HepG2 (cell line): Measurements from ENCODE around the gene LRR1. TPM values are rescaled to one million over a fixed set of nuclear protein-coding genes. Genes with fewer than 3 reads are reported as not detected.

Experiments used
- ARNT2 ChIP-seq: sonication (generic); formaldehyde crosslinking; IDR thresholded peaks from 2 replicates; pipeline ENCODE4 v1.8.0; 2022; ENCODE audit warnings: mild to moderate bottlenecking, low read depth, missing genetic modification reagents, moderate library complexity
- ESRRA ChIP-seq: sonication (generic); formaldehyde crosslinking; IDR thresholded peaks from 2 replicates; pipeline ENCODE4 v1.5.1; 2020; ENCODE audit warnings: mild to moderate bottlenecking, low read depth, missing genetic modification reagents
- HOXA3 ChIP-seq: sonication (generic); formaldehyde crosslinking; IDR thresholded peaks from 2 replicates; pipeline ENCODE4 v1.5.0; 2020; ENCODE audit warnings: missing genetic modification reagents
- POGZ ChIP-seq: sonication (generic); formaldehyde crosslinking; IDR thresholded peaks from 2 replicates; pipeline ENCODE4 v1.4.0; 2020; ENCODE audit warnings: mild to moderate bottlenecking, missing genetic modification reagents
- RNF2 ChIP-seq: fragments of 450-650 bp; conservative IDR thresholded peaks from 2 replicates; pipeline ENCODE4 v1.6.1; 2016; ENCODE audit warnings: low read depth
- SAP130 ChIP-seq: IDR thresholded peaks from 2 replicates; pipeline ENCODE4 v1.6.1; 2016; ENCODE audit warnings: low read depth
- SCMH1 ChIP-seq: sonication (generic); formaldehyde crosslinking; IDR thresholded peaks from 2 replicates; pipeline ENCODE4 v1.9.0; 2021; ENCODE audit warnings: missing genetic modification reagents, mild to moderate bottlenecking, borderline replicate concordance
- ZNF24 ChIP-seq: fragments of 450-650 bp; IDR thresholded peaks from 2 replicates; pipeline ENCODE4 v1.6.1; 2017; ENCODE audit warnings: antibody characterized with exemption, mild to moderate bottlenecking
- ZNF362 ChIP-seq: sonication (generic); formaldehyde crosslinking; IDR thresholded peaks from 2 replicates; pipeline ENCODE4 v1.4.0; 2020; ENCODE audit warnings: missing genetic modification reagents, mild to moderate bottlenecking, borderline replicate concordance
- ZNF775 ChIP-seq: sonication (generic); formaldehyde crosslinking; IDR thresholded peaks from 2 replicates; pipeline ENCODE4 v1.4.0; 2020; ENCODE audit warnings: missing genetic modification reagents, mild to moderate bottlenecking, moderate library complexity, borderline replicate concordance
- polyA plus RNA-seq, 8 experiments: library from polyadenylated mRNA; depleted of rRNA in 3 of 8; stranded (reverse) in 7 of 8; unstranded in 1 of 8; fragments of >200 nt; fragmentation: Illumina TruSeq in 4 of 8; extraction: Trizol in 4 of 8; gene quantifications; 2 replicates each; pipeline versions ENCODE4 v1.2.1 to v1.2.3, GENCODE V29; 2011 to 2016; ENCODE audit warnings: low read depth in 4 of 8, missing spikeins in 1 of 8, mixed read lengths in 1 of 8; ENCODE audit not compliant: insufficient read depth in 1 of 8
- total RNA-seq, 5 experiments: library from RNA; depleted of rRNA; stranded (reverse); fragments of >200 nt; fragmentation: Illumina TruSeq; extraction: Trizol; gene quantifications; 2 replicates each; pipeline ENCODE4 v1.2.3, GENCODE V29; 2016; ENCODE audit warnings: low read depth in 1 of 5
- TF ChIP-seq, protein P1 (sequence below): sonication (generic); formaldehyde crosslinking; IDR thresholded peaks from 2 replicates; pipeline ENCODE4 v1.5.0; 2020; ENCODE audit warnings: mild to moderate bottlenecking, missing genetic modification reagents, borderline replicate concordance
- TF ChIP-seq, protein P2 (sequence below): sonication (generic); formaldehyde crosslinking; IDR thresholded peaks from 2 replicates; pipeline ENCODE4 v1.4.0; 2020; ENCODE audit warnings: missing genetic modification reagents, borderline replicate concordance
- TF ChIP-seq, protein P3 (sequence below): IDR thresholded peaks from 2 replicates; pipeline ENCODE4 v1.6.1; 2016; ENCODE audit warnings: missing compliant biosample characterization, missing genetic modification reagents, borderline replicate concordance
- TF ChIP-seq, protein P4 (sequence below): sonication (generic); formaldehyde crosslinking; IDR thresholded peaks from 2 replicates; pipeline ENCODE4 v1.4.0; 2020; ENCODE audit warnings: missing genetic modification reagents

The LRR1 gene
- total and polyA plus RNA-seq, 2 of the 13 experiments (the other 11 are each of a cell fraction or from before 2014, with no cell fraction given), result 7.0 to 36.2 TPM

DNA sequence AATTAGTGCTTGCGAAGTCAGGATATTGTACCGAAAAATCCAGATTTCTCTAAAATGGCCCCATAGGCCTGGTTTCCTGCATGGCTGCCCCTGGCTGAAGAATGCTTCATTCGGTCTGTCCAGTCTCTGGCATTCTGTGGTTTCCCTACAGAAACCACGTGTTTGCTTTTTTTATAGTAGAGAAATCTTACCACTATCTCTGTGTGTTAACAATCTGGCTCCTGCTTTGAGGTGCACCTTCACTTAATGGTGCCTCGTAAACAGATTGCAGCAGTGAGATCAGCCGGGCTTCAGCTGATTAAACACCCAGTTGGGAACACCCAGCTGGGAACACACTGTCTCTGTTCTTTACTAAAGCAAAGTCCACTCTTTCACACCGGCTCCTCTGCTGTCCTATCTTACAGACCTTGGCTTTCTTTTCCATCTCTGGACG, 43.0 kb downstream of the LRR1 start (continued):
- TF ChIP-seq, protein P1, sequence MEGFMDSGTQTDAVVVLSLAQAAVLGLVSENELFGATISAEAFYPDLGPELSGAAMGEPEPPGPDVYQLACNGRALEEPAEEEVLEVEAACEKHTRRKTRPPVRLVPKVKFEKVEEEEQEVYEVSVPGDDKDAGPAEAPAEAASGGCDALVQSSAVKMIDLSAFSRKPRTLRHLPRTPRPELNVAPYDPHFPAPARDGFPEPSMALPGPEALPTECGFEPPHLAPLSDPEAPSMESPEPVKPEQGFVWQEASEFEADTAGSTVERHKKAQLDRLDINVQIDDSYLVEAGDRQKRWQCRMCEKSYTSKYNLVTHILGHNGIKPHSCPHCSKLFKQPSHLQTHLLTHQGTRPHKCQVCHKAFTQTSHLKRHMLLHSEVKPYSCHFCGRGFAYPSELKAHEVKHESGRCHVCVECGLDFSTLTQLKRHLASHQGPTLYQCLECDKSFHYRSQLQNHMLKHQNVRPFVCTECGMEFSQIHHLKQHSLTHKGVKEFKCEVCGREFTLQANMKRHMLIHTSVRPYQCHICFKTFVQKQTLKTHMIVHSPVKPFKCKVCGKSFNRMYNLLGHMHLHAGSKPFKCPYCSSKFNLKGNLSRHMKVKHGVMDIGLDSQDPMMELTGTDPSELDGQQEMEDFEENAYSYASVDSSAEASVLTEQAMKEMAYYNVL (CRISPR knock-in tag), result peak; percentile 92; the same call in 1 of the 2 replicates
- TF ChIP-seq ZNF24, result no peak
- TF ChIP-seq SCMH1 (CRISPR knock-in tag), result no peak
- TF ChIP-seq ZNF775 (CRISPR knock-in tag), result no peak
- TF ChIP-seq, protein P2, sequence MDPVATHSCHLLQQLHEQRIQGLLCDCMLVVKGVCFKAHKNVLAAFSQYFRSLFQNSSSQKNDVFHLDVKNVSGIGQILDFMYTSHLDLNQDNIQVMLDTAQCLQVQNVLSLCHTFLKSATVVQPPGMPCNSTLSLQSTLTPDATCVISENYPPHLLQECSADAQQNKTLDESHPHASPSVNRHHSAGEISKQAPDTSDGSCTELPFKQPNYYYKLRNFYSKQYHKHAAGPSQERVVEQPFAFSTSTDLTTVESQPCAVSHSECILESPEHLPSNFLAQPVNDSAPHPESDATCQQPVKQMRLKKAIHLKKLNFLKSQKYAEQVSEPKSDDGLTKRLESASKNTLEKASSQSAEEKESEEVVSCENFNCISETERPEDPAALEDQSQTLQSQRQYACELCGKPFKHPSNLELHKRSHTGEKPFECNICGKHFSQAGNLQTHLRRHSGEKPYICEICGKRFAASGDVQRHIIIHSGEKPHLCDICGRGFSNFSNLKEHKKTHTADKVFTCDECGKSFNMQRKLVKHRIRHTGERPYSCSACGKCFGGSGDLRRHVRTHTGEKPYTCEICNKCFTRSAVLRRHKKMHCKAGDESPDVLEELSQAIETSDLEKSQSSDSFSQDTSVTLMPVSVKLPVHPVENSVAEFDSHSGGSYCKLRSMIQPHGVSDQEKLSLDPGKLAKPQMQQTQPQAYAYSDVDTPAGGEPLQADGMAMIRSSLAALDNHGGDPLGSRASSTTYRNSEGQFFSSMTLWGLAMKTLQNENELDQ (CRISPR knock-in tag), result no peak
- peak; percentile 81 for TF ChIP-seq POGZ (CRISPR knock-in tag)
- peak; percentile 99 for TF ChIP-seq SAP130
- peak; percentile 87 for TF ChIP-seq HOXA3 (CRISPR knock-in tag)
- TF ChIP-seq, protein P3, sequence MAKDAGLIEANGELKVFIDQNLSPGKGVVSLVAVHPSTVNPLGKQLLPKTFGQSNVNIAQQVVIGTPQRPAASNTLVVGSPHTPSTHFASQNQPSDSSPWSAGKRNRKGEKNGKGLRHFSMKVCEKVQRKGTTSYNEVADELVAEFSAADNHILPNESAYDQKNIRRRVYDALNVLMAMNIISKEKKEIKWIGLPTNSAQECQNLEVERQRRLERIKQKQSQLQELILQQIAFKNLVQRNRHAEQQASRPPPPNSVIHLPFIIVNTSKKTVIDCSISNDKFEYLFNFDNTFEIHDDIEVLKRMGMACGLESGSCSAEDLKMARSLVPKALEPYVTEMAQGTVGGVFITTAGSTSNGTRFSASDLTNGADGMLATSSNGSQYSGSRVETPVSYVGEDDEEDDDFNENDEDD (CRISPR knock-in tag), result peak; percentile 24; the same call in 1 of the 2 replicates
- TF ChIP-seq, protein P4, sequence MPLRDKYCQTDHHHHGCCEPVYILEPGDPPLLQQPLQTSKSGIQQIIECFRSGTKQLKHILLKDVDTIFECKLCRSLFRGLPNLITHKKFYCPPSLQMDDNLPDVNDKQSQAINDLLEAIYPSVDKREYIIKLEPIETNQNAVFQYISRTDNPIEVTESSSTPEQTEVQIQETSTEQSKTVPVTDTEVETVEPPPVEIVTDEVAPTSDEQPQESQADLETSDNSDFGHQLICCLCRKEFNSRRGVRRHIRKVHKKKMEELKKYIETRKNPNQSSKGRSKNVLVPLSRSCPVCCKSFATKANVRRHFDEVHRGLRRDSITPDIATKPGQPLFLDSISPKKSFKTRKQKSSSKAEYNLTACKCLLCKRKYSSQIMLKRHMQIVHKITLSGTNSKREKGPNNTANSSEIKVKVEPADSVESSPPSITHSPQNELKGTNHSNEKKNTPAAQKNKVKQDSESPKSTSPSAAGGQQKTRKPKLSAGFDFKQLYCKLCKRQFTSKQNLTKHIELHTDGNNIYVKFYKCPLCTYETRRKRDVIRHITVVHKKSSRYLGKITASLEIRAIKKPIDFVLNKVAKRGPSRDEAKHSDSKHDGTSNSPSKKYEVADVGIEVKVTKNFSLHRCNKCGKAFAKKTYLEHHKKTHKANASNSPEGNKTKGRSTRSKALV, result no peak
- no peak for TF ChIP-seq RNF2
- peak; percentile 69; the same call in 1 of the 2 replicates for TF ChIP-seq ZNF362 (CRISPR knock-in tag)
- 0 out of 2 replicates have a peak, but pooled peaks have one; percentile 68 for TF ChIP-seq ESRRA (CRISPR knock-in tag)
- no peak for TF ChIP-seq ARNT2
- TF ChIP-seq, all 625 proteins: peak for 193
